ENCODE results near the gene EFCAB12.

DNA sequence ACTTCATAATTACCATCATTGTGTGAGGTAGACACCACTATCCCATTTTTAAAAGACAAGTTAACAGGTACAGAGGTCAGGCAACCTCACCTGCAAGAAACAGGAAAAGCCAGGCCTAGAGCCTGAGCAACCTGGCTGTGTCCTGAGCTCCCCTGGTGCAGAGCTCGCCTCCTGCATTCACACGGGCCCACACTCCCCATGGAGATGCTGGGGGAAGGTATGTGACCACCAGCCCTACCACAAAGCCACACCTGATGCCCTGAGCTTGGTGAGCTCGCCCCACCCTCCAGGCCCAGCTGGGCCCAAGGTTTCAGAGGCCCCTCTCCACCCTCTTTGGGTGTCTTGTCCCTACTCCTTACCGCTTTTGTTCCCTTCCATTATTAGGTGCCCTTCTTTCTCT lies 1.2 kb upstream of the EFCAB12 start:
- TF ChIP-seq POLR2AphosphoS5 (IDR thresholded peaks at IDR 0.05; ENCODE audit: low read depth, low read length) (no peak), SIN3A (IDR thresholded peaks at IDR 0.05; ENCODE audit: borderline replicate concordance, insufficient read depth, low read depth, low read length) (no peak)
- TF ChIP-seq, protein P1, sequence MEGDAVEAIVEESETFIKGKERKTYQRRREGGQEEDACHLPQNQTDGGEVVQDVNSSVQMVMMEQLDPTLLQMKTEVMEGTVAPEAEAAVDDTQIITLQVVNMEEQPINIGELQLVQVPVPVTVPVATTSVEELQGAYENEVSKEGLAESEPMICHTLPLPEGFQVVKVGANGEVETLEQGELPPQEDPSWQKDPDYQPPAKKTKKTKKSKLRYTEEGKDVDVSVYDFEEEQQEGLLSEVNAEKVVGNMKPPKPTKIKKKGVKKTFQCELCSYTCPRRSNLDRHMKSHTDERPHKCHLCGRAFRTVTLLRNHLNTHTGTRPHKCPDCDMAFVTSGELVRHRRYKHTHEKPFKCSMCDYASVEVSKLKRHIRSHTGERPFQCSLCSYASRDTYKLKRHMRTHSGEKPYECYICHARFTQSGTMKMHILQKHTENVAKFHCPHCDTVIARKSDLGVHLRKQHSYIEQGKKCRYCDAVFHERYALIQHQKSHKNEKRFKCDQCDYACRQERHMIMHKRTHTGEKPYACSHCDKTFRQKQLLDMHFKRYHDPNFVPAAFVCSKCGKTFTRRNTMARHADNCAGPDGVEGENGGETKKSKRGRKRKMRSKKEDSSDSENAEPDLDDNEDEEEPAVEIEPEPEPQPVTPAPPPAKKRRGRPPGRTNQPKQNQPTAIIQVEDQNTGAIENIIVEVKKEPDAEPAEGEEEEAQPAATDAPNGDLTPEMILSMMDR (IDR thresholded peaks at IDR 0.05): no peak
- TF ChIP-seq, protein P2, sequence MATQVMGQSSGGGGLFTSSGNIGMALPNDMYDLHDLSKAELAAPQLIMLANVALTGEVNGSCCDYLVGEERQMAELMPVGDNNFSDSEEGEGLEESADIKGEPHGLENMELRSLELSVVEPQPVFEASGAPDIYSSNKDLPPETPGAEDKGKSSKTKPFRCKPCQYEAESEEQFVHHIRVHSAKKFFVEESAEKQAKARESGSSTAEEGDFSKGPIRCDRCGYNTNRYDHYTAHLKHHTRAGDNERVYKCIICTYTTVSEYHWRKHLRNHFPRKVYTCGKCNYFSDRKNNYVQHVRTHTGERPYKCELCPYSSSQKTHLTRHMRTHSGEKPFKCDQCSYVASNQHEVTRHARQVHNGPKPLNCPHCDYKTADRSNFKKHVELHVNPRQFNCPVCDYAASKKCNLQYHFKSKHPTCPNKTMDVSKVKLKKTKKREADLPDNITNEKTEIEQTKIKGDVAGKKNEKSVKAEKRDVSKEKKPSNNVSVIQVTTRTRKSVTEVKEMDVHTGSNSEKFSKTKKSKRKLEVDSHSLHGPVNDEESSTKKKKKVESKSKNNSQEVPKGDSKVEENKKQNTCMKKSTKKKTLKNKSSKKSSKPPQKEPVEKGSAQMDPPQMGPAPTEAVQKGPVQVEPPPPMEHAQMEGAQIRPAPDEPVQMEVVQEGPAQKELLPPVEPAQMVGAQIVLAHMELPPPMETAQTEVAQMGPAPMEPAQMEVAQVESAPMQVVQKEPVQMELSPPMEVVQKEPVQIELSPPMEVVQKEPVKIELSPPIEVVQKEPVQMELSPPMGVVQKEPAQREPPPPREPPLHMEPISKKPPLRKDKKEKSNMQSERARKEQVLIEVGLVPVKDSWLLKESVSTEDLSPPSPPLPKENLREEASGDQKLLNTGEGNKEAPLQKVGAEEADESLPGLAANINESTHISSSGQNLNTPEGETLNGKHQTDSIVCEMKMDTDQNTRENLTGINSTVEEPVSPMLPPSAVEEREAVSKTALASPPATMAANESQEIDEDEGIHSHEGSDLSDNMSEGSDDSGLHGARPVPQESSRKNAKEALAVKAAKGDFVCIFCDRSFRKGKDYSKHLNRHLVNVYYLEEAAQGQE (IDR thresholded peaks at IDR 0.05; ENCODE audit: insufficient read depth in 1 of 2, low read depth in 2 of 2, low read length in 1 of 2): no peak

Measured in Panc1 (cell line).